GM21447 (cell line): ENCODE data around the gene CCDC126.
A peak's percentile ranks its signal among the peaks of the same experiment; 100 is the strongest.
"Not testable (repeated sequence)": the region's sequence is repeated elsewhere in the genome, so short reads cannot be mapped to it uniquely, and the experiment has no call there.

Source experiments
- ATAC-seq: cut with Tn5 transposase; IDR thresholded peaks from one replicate; pipeline ENCODE4 v1.9.1; 2021; ENCODE audit not compliant: unreplicated experiment

The CCDC126 gene, protein sequence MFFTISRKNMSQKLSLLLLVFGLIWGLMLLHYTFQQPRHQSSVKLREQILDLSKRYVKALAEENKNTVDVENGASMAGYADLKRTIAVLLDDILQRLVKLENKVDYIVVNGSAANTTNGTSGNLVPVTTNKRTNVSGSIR

DNA sequence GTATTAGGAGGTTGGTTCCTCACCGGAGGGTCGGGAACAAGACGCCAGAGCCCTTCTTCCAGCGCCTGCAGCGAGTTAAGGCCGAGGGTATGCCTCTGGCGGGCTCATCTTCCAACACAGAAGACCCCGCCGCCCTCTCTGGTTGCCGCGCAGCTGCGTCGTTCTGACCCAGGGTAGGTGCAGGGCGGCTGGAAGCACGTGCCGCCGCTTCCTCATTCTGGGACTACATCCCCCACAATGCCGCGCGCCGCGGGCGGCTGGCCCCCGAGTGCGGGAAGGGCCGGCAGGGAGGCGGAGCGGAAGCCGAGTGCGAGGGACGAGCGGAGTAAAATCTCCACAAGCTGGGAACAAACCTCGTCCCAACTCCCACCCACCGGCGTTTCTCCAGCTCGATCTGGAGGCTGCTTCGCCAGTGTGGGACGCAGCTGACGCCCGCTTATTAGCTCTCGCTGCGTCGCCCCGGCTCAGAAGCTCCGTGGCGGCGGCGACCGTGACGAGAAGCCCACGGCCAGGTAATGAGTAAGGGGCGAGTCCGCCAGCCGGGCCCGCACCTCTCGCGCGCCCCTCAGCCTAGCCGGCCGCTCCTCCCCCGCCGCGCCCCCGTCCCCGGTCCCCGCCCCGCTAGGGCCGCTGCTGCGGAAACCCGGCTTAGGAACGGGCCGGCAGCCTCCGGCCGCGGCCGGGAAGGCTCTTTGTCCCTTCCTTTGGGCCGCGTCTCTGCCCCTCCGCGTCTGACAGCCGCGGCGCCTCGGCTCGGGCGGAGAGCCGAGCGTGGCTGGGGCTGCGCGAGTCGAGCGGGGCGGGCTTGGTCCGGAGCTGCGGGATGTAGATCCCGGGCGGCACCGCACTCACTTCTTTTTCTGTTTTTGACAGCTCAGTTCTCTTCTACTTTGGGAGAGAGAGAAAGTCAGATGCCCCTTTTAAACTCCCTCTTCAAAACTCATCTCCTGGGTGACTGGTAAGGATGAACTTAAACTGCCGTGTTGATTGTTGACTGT, at the start of gene CCDC126:
CCDC126 (plus strand) TSS at position 289 of the 998 bp plus-strand sequence. CDS start 13,934 bp downstream, outside the sequence.
- peak; percentile 67 for ATAC-seq

DNA sequence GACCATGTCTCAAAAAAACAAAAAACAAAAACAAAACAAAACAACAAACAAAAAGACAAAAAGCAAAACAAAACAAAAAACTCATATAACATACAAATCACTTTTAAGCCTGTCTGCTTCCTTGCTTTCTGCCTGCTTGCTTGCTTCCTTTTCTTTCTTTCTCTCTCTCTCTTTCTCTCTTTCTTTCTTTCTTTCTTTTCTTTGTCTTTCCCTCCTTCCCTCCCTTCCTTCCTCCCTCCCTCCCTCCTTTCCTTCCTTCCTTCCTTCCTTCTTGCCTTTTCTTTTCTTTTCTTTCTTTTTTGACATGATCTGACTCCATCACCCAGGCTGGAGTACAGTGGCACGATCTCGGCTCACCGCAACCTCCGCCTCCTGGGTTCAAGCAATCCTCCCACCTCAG, 49.5 kb upstream of the CCDC126 start:
- no peak for ATAC-seq

DNA sequence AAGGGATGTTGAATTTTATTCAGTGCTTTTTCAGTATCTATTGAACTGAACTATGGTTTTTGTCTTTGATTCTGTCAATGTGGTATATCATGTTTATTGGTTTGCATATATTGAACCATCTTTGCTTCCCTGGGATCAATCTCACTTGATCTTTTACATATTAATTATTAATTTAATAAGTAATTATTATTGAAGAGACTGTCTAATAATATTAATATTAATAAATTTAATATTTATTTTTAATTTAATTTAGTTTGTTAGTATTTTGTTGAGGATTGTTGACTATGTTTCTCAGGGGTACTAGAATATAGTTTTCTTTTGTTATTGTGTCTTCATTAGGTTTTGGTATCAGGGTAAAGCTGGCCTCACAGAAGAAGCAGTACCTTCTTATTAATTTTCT, 38.9 kb upstream of the CCDC126 start:
- ATAC-seq = no peak

DNA sequence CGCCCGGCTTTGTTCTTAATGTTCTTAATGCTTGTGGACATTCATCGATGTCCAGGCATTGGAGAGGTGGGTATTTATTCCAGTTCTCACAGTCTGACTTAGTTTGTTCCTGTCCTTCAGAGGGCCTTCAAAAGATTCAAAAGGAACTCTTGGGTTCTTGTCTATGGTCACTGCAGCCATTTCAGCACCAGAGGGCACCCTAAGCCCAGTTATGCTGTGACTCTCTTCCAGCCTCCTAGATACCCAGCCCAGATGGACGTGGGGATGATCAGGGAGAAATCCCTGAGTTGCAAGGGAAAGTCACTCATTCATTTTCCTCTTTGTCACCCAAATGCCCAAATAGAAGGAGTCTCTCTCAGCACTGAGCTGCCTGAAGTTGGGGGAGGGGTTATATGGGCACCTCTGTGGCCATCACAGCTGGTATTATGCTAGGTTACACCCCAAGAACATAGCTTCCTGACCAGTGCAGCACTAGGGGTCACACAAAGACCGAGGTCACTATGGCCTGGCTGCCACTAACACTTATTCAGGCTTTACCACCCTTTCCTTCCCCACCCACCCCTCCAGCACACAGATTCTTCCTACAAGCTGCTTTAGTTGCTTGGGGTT, 26.5 kb upstream of the CCDC126 start:
- ATAC-seq = peak; percentile 96

DNA sequence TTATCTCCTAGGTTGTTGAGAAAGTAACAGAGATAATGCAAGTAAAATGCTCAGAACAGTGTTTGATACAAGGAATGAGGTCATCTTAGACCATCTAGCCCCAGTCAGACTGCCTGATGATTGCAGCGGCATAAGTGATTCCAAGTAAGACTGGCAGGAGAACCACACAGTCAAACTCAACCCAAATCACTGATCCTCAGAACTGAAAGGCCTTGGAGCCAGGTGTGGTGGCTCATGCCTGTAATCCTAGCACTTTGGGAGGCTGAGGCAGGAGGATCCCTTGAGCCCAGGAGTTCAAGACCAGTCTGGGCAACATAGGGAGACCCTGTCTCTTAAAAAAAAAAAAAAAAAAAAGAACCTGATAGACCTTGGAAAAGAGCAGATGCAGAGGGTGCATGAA, 15.2 kb upstream of the CCDC126 start:
- not testable (repeated sequence) for ATAC-seq

GRCh38 chr7:23585304-23585703, 11.9 kb upstream of the CCDC126 start:
- ATAC-seq = not testable (repeated sequence)

DNA sequence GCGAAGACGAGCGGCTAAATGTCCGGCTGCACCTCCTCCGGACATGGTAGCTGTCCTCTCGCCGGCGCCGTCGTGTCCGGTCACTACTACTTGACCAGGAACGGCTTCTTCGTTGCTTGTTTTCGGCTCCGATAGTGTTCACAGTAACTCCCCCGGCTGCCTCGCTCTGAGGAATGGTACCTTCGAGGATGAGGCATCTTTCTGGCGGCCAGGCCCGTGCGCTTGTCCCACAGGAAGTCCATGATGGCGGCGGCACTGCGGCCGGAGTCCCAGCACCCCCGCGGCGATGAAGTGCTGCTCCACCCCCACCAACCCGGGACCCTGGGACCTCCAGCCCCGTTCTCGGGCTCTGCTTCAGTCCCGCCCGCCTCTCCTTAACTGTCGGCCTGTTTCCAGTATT, 11.0 kb upstream of the CCDC126 start:
- no peak for ATAC-seq

DNA sequence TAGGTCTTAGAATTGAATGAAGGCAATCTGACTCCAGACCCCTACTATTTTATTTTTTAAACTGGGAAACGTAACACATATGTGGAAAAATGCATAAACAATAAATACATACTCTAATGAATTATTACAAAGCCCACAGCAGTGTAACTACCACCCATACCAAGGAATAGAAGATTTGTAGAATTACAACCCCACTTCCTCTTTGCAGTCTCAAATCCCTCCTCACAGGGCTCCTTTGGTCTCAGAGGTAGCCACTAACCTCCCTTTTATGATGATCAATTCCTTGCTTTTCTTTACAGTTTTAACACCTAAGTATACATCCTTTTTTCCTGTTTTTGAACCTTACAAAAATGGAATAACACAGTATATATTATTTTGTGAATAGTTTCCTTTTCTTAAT, 6.7 kb upstream of the CCDC126 start:
- ATAC-seq = no peak

GRCh38 chr7:23593706-23594105, 3.5 kb upstream of the CCDC126 start:
- no peak for ATAC-seq

DNA sequence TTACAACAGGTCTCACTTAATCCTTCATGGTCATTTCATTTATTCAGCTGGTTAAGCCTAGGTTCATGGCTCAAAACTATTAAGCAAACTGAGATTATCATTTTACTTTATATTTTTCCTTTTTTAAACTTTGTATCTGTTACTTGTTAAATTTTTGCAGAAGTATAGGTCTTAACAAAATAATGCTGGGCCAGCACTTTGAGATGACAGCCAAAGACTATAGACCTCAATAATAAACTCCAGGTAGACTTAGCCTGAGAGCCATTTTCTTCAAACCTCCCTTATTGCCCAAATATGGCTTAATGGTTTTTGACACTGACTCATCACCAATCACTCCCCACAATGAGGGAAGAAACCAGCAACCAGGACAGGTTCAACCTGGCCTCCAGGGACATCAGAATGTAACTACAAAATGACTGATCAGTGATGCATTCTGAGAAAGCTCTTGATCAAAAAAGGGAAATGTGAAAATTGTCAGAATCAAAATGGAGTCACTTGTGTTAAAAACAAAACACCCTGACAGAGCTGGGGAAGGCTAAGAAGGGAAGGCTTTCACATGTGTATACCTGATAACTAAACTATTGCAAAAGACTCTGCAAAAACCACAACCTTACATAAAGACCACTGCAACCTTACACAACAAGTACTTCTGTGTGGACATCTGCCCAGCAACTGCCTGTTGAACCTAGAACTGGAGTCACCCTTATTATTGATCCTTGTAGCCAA, 2.1 kb upstream of the CCDC126 start:
- peak; percentile 66 for ATAC-seq

DNA sequence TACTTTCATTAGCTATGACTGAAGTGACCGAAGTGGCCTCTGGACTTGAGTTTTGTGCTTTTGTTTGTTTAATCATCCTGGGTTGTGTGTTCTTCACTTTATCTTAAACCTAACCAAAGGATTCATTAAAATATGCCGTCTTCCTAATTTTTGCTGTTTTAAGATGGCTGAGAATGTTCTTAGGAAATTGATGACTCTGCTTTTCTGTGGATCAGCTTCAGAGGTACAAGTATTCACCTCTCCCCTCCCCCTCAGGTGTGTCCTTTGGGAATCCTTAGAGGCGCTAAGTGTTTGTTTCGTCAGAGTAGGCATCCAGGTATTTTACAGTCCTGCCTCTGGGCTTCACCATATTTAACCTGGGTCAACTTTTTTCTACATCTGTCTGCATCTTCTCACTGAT, 1.1 kb downstream of the CCDC126 start:
- no peak for ATAC-seq

DNA sequence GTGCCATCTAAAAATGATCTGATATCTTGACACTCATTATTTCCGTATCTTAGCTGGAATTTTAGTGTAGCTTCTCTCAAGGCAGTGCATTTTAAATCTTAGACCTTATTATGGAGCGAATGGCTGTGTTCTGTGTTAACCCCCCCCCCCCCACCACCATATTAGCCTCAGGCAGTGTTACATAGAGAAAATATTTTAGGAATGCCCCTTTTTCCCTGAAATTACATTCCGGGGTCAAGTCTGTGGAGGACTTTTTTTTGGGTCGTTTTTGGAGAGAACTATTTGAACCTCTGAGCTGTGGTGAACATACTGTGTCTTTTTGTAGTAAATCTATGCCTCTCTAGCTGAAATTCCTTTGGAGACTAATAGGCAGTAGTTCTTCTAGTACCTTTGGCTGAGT, 3.1 kb downstream of the CCDC126 start:
- ATAC-seq = no peak

DNA sequence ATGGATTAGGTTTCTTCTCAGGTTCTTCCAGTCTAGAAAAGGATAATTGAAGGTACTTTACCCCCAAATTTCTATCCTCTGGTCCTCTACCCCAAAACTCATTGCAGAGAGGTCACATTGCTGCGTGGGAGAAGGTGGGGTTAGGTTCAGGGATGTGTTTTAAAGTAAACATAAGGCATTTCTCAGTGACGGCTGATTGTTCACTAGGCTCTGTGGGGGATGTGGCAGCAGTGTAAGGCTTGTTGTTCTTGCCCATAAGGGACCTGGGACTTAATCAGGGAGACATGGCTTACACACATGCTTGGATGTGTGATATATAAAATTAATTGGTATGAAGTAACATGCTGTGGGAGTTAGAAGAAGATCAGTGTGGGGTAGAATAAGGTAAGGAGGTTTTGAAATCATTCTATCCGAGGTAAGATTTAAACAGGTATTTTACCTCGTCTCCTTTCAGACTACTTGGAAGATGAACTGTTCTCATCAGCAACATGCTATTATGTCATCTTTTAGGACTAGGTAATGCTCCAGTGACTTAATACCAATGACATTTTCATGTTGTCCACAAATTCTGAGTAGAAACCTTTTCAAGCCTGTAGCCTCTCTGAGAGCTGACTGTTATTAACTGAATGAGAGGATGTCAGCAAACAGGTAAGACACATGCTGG, 6.6 kb downstream of the CCDC126 start:
- no peak for ATAC-seq

- no peak for ATAC-seq
Measured at GRCh38 chr7:23604296-23604640, 7.1 kb downstream of the CCDC126 start.

- ATAC-seq = no peak
Measured at GRCh38 chr7:23607130-23607529, 9.9 kb downstream of the CCDC126 start.

- no peak for ATAC-seq
Measured at GRCh38 chr7:23607866-23608265, 10.7 kb downstream of the CCDC126 start.

DNA sequence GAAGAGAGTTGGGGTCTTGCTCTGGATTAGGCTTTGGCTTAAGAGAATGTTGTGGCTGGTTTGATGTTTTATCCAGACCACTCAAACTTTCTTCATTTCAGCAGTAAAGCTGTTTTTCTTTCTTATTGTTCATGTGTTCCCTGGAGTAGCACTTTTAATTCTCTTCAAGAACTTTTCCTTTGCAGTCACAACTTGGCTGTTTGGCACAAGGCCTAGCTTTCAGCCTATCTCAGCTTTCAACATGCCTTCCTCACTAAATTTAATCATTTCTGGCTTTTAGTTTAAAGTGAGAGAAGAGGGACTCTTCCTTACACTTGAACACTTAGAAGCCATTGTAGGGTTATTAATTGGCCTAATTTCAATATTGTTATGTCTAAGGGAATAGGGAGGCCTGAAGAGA, 18.1 kb downstream of the CCDC126 start:
- ATAC-seq = no peak

DNA sequence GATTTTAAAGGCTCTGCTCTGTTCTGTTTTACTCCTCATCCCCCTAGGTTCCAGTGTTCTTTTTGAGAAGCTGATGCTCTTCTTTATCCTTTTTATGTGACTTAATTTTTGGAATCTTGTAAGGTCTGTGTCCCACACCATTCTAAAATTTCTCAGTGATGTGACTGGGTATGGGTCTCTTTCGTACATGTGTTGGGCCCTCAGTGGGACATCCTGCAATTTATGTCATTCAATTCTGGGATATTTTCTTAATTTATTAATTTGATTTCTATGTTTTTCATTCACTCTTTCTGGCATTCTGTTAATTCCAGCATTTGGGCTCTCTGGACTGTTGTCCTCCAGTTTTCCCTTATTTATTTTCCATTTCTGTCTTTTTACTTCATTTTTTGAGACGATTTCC, 19.4 kb downstream of the CCDC126 start:
- no peak for ATAC-seq

DNA sequence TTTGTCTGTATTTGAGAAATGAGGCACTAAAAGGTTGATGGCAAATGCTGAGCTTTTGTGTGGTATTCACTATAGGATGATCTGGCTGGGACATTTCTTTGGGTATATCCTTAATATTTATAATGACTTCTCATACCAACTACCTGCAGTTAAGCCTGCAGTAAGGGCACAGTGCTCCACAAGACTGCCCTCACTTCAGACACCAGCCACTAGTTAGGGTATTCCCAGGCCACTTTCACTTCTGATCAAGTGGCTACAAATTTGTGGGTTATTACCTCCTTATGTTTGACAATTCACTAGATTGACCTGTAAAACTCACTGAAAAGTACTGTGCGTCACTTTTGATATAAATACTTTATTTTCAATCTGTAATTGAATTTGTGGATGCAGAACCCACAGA, 20.3 kb downstream of the CCDC126 start:
- ATAC-seq = no peak

GRCh38 chr7:23618241-23618640, 21.1 kb downstream of the CCDC126 start:
- ATAC-seq = no peak

GRCh38 chr7:23619141-23619540, 22.0 kb downstream of the CCDC126 start:
- ATAC-seq = no peak
